Esophagus mucosa (tissue), 1 donor: ENCODE results near the gene COA1. TPM values are rescaled to one million over a fixed set of nuclear protein-coding genes. Genes with fewer than 3 reads are reported as not detected.

Experiments
- ATAC-seq: fragments of 200-7000 bp; cut with Tn5 transposase; one replicate; pipeline ENCODE4 v1.9.1; 2020
- total RNA-seq: library from RNA; stranded (reverse); gene quantifications from one replicate; pipeline ENCODE4 v1.2.4, GENCODE V29; 2023
- donor health status: DM: yes; HTN: yes; CAD: no.

Gene COA1
- total RNA-seq, 1 donor from 2014 or later: 40.8 TPM

DNA sequence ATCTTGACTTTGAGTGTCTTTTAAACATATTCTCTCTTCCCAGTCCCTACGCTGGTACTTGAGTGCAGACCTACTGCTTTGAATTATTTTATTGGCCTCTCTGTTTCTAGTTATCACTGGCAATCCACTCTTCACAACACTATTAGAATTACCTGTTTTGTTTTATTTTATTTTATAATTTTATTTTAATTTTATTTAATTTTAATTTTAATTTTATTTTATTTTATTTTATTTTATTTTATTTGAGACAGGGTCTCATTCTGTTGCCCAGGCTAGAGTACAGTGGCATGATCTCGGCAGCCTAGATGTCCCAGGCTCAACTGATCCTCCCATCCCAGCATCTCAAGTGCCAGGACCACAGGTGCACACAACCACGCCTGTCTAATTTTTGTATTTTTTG, 139.6 kb downstream of the COA1 start:
- ATAC-seq: no peak

Other genes with a start within 250 kb of the COA1 start
- gene STK17A, start 146.4 kb downstream of the COA1 start, total RNA-seq: 14.4 TPM
- gene BLVRA, start 29.2 kb upstream of the COA1 start, total RNA-seq: 41.2 TPM
- gene MRPS24, start 140.0 kb upstream of the COA1 start, total RNA-seq: 123 TPM
- 20.6 TPM for gene URGCP, start 177.1 kb upstream of the COA1 start, total RNA-seq
- 9.2 TPM for gene UBE2D4, start 196.9 kb upstream of the COA1 start, total RNA-seq